ENCODE data around the gene SLC25A26.
"Not testable (repeated sequence)": the region's sequence is repeated elsewhere in the genome, so short reads cannot be mapped to it uniquely, and the experiment has no call there.

The SLC25A26 gene

DNA sequence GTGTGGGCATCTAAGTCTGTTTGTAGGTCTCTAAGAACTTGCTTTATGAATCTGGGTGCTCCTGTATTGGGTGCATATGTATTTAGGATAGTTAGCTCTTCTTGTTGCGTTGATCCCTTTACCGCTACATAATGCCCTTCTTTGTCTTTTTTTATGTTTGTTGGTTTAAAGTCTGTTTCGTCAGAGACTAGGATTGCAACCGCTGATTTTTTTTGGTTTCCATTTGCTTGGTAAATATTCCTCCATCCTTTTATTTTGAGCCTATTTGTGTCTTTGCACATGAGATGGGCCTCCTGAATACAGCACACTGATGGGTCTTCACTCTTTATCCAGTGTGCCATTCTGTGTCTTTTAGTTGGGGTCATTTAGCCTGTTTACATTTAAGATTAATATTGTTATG is 71.1 kb downstream of the SLC25A26 start:
- CTCF ChIA-PET, POLR2A ChIA-PET: not testable (repeated sequence)

DNA sequence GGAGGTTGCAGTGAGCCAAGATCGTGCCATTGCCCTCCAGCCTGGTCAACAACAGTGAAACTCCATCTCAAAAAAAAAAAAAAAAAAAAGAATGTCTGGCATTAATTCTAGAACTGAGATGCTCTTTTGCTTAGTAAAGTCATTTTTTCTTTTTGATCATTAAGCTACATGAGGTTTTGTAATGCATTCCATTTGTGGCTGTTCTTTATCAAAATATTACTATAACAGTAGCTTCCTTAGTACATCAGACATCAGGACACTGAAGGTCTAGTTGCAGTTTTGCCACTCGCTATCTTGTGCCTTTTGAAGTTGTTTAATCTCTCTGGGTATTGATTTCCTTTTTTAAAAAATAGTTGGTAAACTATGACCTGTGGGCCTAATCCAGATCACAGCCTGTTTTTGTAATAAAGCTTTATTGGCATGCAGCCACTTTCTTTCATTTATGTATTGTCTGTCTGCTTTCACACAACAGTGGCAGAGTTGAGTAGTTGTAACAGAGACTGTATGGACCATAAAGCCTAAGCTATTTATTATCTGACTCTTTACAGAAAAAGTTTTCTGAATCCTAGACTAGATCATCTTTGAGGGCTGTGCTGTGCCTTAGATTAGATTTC is 76.6 kb downstream of the SLC25A26 start:
- ChIA-PET POLR2A (interaction anchor here (0.6 kb wide), 1 partner anchor 77 kb away, joined by 4 read pairs; the partner anchor contains the start of gene SLC25A26), CTCF (interaction anchor here (1.2 kb wide), 1 partner anchor 110 kb away, joined by 4 read pairs; no protein-coding TSS in a partner anchor)
- H3K27me3 ChIP-seq (replicated peaks in 2 of 5; ENCODE audit: control insufficient read depth in 4 of 5, insufficient read depth in 5 of 5, low read length in 4 of 5): no peaks in the 10 kb centered on the region
- H3K4me3 ChIP-seq (ENCODE audit: control insufficient read depth in 1 of 7, extremely low read depth in 1 of 7, insufficient read depth in 4 of 7, low read depth in 2 of 7, low read length in 6 of 7): no peak overlapping the region
- H3K4me1 ChIP-seq (ENCODE audit: control extremely low read depth in 1 of 4, control insufficient read depth in 4 of 4, insufficient read depth in 4 of 4, low read length in 3 of 4): peaks cover 0 to 4% (median 0%) of the 10 kb centered on the region in 4 experiments
- no peaks in the 10 kb centered on the region for H3K9me3 ChIP-seq (ENCODE audit: control extremely low read depth in 1 of 5, control insufficient read depth in 4 of 5, insufficient read depth in 2 of 5, low read depth in 1 of 5, low read length in 4 of 5)
- no peak overlapping the region for H3K27ac ChIP-seq (ENCODE audit: insufficient read depth in 1 of 2, low read depth in 1 of 2, low read length in 2 of 2, poor library complexity in 1 of 2, severe bottlenecking in 2 of 2)
- H3K36me3 ChIP-seq (ENCODE audit: control insufficient read depth in 4 of 4, insufficient read depth in 4 of 4, low read length in 3 of 4): no peaks in the 10 kb centered on the region
- WGBS (ENCODE audit: insufficient coverage): no CpG with 5 or more reads among the region's 2 CpGs
- no peak for DNase-seq

More for the DNA sequence above, 71.1 kb downstream of the SLC25A26 start:
- H3K9me3 ChIP-seq (ENCODE audit: control extremely low read depth in 1 of 5, control insufficient read depth in 4 of 5, insufficient read depth in 2 of 5, low read depth in 1 of 5, low read length in 4 of 5); H3K4me3 ChIP-seq (ENCODE audit: control insufficient read depth in 1 of 7, extremely low read depth in 1 of 7, insufficient read depth in 4 of 7, low read depth in 2 of 7, low read length in 6 of 7); H3K4me1 ChIP-seq (ENCODE audit: control extremely low read depth in 1 of 4, control insufficient read depth in 4 of 4, insufficient read depth in 4 of 4, low read length in 3 of 4); DNase-seq; H3K27ac ChIP-seq (ENCODE audit: insufficient read depth in 1 of 2, low read depth in 1 of 2, low read length in 2 of 2, poor library complexity in 1 of 2, severe bottlenecking in 2 of 2); H3K36me3 ChIP-seq (ENCODE audit: control insufficient read depth in 4 of 4, insufficient read depth in 4 of 4, low read length in 3 of 4); H3K27me3 ChIP-seq (replicated peaks in 2 of 5; ENCODE audit: control insufficient read depth in 4 of 5, insufficient read depth in 5 of 5, low read length in 4 of 5): not testable (repeated sequence)
- WGBS (ENCODE audit: insufficient coverage): no CpG with 5 or more reads among the region's 4 CpGs

DNA sequence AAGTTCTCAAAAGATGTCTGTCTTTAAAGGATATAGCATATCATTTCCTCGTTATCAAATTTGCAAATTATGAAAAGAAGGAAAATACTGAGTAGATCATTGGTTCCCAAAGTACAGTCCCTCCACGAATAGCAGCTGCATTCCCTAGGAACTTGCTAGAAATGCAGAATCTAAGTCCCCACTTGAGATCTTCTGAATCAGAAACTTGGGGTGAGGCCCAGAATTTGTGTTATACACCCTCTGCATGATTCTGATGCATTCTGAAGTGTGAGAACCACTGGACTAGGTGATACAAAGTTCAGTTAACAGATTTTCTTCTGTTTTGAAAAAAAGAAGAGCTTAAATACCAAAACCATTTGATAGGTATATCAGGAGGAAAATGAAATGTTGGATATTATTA is 77.1 kb downstream of the SLC25A26 start:
- no peaks in the 10 kb centered on the region for H3K27me3 ChIP-seq (replicated peaks in 2 of 5; ENCODE audit: control insufficient read depth in 4 of 5, insufficient read depth in 5 of 5, low read length in 4 of 5)
- DNase-seq: no peak
- H3K9me3 ChIP-seq (ENCODE audit: control extremely low read depth in 1 of 5, control insufficient read depth in 4 of 5, insufficient read depth in 2 of 5, low read depth in 1 of 5, low read length in 4 of 5): no peaks in the 10 kb centered on the region
- POLR2A ChIA-PET: interaction anchor here (0.6 kb wide), 1 partner anchor 77 kb away, joined by 4 read pairs; the partner anchor contains the start of gene SLC25A26
- no peak overlapping the region for H3K27ac ChIP-seq (ENCODE audit: insufficient read depth in 1 of 2, low read depth in 1 of 2, low read length in 2 of 2, poor library complexity in 1 of 2, severe bottlenecking in 2 of 2)
- peaks cover 0 to 5% (median 0%) of the 10 kb centered on the region in 4 experiments for H3K4me1 ChIP-seq (ENCODE audit: control extremely low read depth in 1 of 4, control insufficient read depth in 4 of 4, insufficient read depth in 4 of 4, low read length in 3 of 4)
- 89% methylated on average over 1 of the region's 2 CpGs for WGBS (ENCODE audit: insufficient coverage)
- H3K36me3 ChIP-seq (ENCODE audit: control insufficient read depth in 4 of 4, insufficient read depth in 4 of 4, low read length in 3 of 4): no peaks in the 10 kb centered on the region
- CTCF ChIA-PET: interaction anchor here (1.2 kb wide), 1 partner anchor 109 kb away, joined by 4 read pairs; no protein-coding TSS in a partner anchor
- no peak overlapping the region for H3K4me3 ChIP-seq (ENCODE audit: control insufficient read depth in 1 of 7, extremely low read depth in 1 of 7, insufficient read depth in 4 of 7, low read depth in 2 of 7, low read length in 6 of 7)

DNA sequence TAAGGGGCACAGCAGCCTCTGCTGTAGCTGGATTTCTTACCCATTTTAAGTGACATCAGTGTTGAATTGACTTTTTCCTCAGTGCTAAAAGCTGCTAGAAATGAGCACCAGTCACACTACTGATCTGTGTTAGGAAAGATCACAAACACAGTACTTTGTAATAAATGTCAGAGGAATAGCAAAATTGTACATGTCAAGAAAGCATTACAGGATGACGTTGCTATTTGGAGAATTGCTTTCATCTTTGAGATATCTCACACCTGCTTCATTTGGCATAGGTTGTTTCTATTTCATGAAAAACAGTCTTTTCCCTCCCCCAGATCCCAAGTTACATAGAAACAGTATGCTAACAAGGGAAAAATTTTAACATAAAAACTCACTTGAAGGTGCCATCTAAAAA is 77.8 kb downstream of the SLC25A26 start:
- H3K4me3 ChIP-seq (ENCODE audit: control insufficient read depth in 1 of 7, extremely low read depth in 1 of 7, insufficient read depth in 4 of 7, low read depth in 2 of 7, low read length in 6 of 7): no peak overlapping the region
- POLR2A ChIA-PET: no interaction called here
- peaks cover 0 to 5% (median 0%) of the 10 kb centered on the region in 4 experiments for H3K4me1 ChIP-seq (ENCODE audit: control extremely low read depth in 1 of 4, control insufficient read depth in 4 of 4, insufficient read depth in 4 of 4, low read length in 3 of 4)
- DNase-seq: no peak
- H3K27ac ChIP-seq (ENCODE audit: insufficient read depth in 1 of 2, low read depth in 1 of 2, low read length in 2 of 2, poor library complexity in 1 of 2, severe bottlenecking in 2 of 2): no peak overlapping the region
- WGBS (ENCODE audit: insufficient coverage): no CpG with 5 or more reads among the region's 1 CpG
- CTCF ChIA-PET: interaction anchor here (1.2 kb wide), 1 partner anchor 109 kb away, joined by 4 read pairs; no protein-coding TSS in a partner anchor
- H3K9me3 ChIP-seq (ENCODE audit: control extremely low read depth in 1 of 5, control insufficient read depth in 4 of 5, insufficient read depth in 2 of 5, low read depth in 1 of 5, low read length in 4 of 5): no peaks in the 10 kb centered on the region
- H3K27me3 ChIP-seq (replicated peaks in 2 of 5; ENCODE audit: control insufficient read depth in 4 of 5, insufficient read depth in 5 of 5, low read length in 4 of 5): no peaks in the 10 kb centered on the region
- peaks cover 0 to under 1% (median 0%) of the 10 kb centered on the region in 4 experiments for H3K36me3 ChIP-seq (ENCODE audit: control insufficient read depth in 4 of 4, insufficient read depth in 4 of 4, low read length in 3 of 4)

DNA sequence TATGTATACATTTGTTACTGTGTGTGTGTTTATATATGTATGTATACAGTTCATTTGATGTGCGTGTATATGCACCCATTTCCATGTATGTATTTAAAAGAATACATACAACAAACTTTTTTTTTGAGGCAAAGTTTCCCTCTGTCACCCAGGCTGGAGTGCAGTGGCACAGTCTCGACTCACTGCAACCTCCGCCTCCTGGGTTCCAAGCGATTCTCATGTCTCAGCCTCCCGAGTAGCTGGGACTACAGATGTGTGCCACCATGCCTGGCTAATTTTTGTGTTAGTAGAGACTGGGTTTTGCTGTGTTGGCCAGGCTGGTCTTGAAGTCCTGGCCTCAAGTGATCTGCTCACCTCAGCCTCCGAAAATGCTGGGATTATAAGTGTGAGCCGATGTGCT is 78.3 kb downstream of the SLC25A26 start:
- H3K9me3 ChIP-seq (ENCODE audit: control extremely low read depth in 1 of 5, control insufficient read depth in 4 of 5, insufficient read depth in 2 of 5, low read depth in 1 of 5, low read length in 4 of 5); DNase-seq; CTCF ChIA-PET; POLR2A ChIA-PET; H3K36me3 ChIP-seq (ENCODE audit: control insufficient read depth in 4 of 4, insufficient read depth in 4 of 4, low read length in 3 of 4); H3K27me3 ChIP-seq (replicated peaks in 2 of 5; ENCODE audit: control insufficient read depth in 4 of 5, insufficient read depth in 5 of 5, low read length in 4 of 5); H3K27ac ChIP-seq (ENCODE audit: insufficient read depth in 1 of 2, low read depth in 1 of 2, low read length in 2 of 2, poor library complexity in 1 of 2, severe bottlenecking in 2 of 2); H3K4me1 ChIP-seq (ENCODE audit: control extremely low read depth in 1 of 4, control insufficient read depth in 4 of 4, insufficient read depth in 4 of 4, low read length in 3 of 4); H3K4me3 ChIP-seq (ENCODE audit: control insufficient read depth in 1 of 7, extremely low read depth in 1 of 7, insufficient read depth in 4 of 7, low read depth in 2 of 7, low read length in 6 of 7): not testable (repeated sequence)
- 96% methylated on average over 4 of the region's 7 CpGs for WGBS (ENCODE audit: insufficient coverage)

DNA sequence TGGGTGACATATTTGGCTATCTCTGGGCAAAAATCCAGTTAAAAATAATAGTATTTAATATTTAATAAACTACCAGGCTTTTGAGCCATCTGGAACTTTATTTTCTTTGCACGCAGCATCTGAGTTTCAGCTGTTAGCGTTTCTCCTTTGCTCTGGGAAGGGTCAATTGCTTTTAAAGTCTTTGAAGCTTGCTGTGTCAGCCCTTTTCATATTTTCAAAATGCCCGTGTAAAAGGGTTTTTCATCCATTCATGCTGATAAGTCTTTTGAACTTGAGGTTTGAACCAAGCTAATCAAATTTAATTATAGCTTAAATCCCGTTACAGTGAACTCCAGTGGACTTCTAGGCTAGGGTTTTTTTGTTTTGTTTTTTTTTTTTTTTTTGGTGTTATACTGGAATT is 79.1 kb downstream of the SLC25A26 start:
- H3K27me3 ChIP-seq (replicated peaks in 2 of 5; ENCODE audit: control insufficient read depth in 4 of 5, insufficient read depth in 5 of 5, low read length in 4 of 5): no peaks in the 10 kb centered on the region
- whole genome bisulfite sequencing (ENCODE audit: insufficient coverage): 100% methylated on average over 2 of the region's 4 CpGs
- no peak overlapping the region for H3K27ac ChIP-seq (ENCODE audit: insufficient read depth in 1 of 2, low read depth in 1 of 2, low read length in 2 of 2, poor library complexity in 1 of 2, severe bottlenecking in 2 of 2)
- H3K36me3 ChIP-seq (ENCODE audit: control insufficient read depth in 4 of 4, insufficient read depth in 4 of 4, low read length in 3 of 4): peaks cover 0 to 2% (median 0%) of the 10 kb centered on the region in 4 experiments
- ChIA-PET POLR2A (no interaction called here), CTCF (no interaction called here)
- no peak overlapping the region for H3K4me3 ChIP-seq (ENCODE audit: control insufficient read depth in 1 of 7, extremely low read depth in 1 of 7, insufficient read depth in 4 of 7, low read depth in 2 of 7, low read length in 6 of 7)
- H3K9me3 ChIP-seq (ENCODE audit: control extremely low read depth in 1 of 5, control insufficient read depth in 4 of 5, insufficient read depth in 2 of 5, low read depth in 1 of 5, low read length in 4 of 5): no peaks in the 10 kb centered on the region
- no peak for DNase-seq
- peaks cover 0 to 5% (median 0%) of the 10 kb centered on the region in 4 experiments for H3K4me1 ChIP-seq (ENCODE audit: control extremely low read depth in 1 of 4, control insufficient read depth in 4 of 4, insufficient read depth in 4 of 4, low read length in 3 of 4)

DNA sequence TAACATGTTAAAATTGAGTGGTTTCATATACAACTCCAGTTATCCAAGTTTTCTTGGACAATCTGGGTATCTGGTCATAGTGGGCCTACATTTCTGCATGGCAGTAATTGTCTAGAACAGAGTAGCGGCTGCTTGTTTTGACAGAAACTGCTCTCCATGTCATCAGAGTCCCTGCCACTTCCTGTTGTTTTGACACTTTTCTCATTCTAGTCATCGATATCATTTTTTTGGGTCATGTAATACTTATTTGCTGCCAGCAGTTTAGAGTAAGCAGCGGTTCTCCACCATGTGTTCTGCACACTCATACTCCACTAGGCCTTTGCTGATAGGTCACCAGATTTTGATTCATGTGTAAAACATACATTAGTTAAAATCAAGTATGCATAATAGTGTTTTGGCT is 81.5 kb downstream of the SLC25A26 start:
- no peak overlapping the region for H3K27ac ChIP-seq (ENCODE audit: insufficient read depth in 1 of 2, low read depth in 1 of 2, low read length in 2 of 2, poor library complexity in 1 of 2, severe bottlenecking in 2 of 2)
- peaks cover 0 to 5% (median 0%) of the 10 kb centered on the region in 4 experiments for H3K4me1 ChIP-seq (ENCODE audit: control extremely low read depth in 1 of 4, control insufficient read depth in 4 of 4, insufficient read depth in 4 of 4, low read length in 3 of 4)
- H3K27me3 ChIP-seq (replicated peaks in 2 of 5; ENCODE audit: control insufficient read depth in 4 of 5, insufficient read depth in 5 of 5, low read length in 4 of 5): no peaks in the 10 kb centered on the region
- H3K9me3 ChIP-seq (ENCODE audit: control extremely low read depth in 1 of 5, control insufficient read depth in 4 of 5, insufficient read depth in 2 of 5, low read depth in 1 of 5, low read length in 4 of 5): no peaks in the 10 kb centered on the region
- ChIA-PET POLR2A (no interaction called here), CTCF (no interaction called here)
- 77% methylated on average over 2 of the region's 3 CpGs for WGBS (ENCODE audit: insufficient coverage)
- H3K36me3 ChIP-seq (ENCODE audit: control insufficient read depth in 4 of 4, insufficient read depth in 4 of 4, low read length in 3 of 4): peaks cover 0 to 2% (median 0%) of the 10 kb centered on the region in 4 experiments
- H3K4me3 ChIP-seq (ENCODE audit: control insufficient read depth in 1 of 7, extremely low read depth in 1 of 7, insufficient read depth in 4 of 7, low read depth in 2 of 7, low read length in 6 of 7): no peak overlapping the region
- DNase-seq: peak in 1 of 3 donors; percentile 7

Measured in common myeloid progenitor, CD34-positive (primary cell).